Subcutaneous abdominal adipose tissue (tissue), 5 donors: Measurements from ENCODE around the gene DPEP1.
"Not testable (repeated sequence)": the region's sequence is repeated elsewhere in the genome, so short reads cannot be mapped to it uniquely, and the experiment has no call there.

Experiments used
- H3K27ac ChIP-seq: one replicate; pipeline ENCODE4 v1.7.0; 2013; ENCODE audit warnings: low read depth, mild to moderate bottlenecking, inconsistent platforms, low read length, moderate library complexity
- H3K27me3 ChIP-seq, 5 donors: one replicate each; pipeline ENCODE4 v1.7.0; 2013; ENCODE audit warnings: low read length in 5 of 5, inconsistent platforms in 1 of 5; ENCODE audit not compliant: control insufficient read depth in 5 of 5, insufficient read depth in 4 of 5
- H3K36me3 ChIP-seq, 5 donors: one replicate each; pipeline ENCODE4 v1.7.0; 2013; ENCODE audit warnings: low read length in 5 of 5; ENCODE audit not compliant: control insufficient read depth in 5 of 5, insufficient read depth in 5 of 5
- H3K4me1 ChIP-seq, 5 donors: one replicate each; pipeline ENCODE4 v1.7.0; 2013; ENCODE audit warnings: low read length in 5 of 5, mild to moderate bottlenecking in 3 of 5, moderate library complexity in 1 of 5; ENCODE audit not compliant: control insufficient read depth in 5 of 5, insufficient read depth in 5 of 5
- H3K4me3 ChIP-seq, 5 donors: one replicate each; pipeline ENCODE4 v1.7.0; 2013; ENCODE audit warnings: low read length in 5 of 5, low read depth in 1 of 5
- H3K9ac ChIP-seq, 5 donors: one replicate each; pipeline ENCODE4 v1.7.0; 2013; ENCODE audit warnings: low read length in 5 of 5, mild to moderate bottlenecking in 4 of 5, moderate library complexity in 3 of 5
- H3K9me3 ChIP-seq, 5 donors: one replicate each; pipeline ENCODE4 v1.7.0; 2013; ENCODE audit warnings: low read length in 5 of 5; ENCODE audit not compliant: control insufficient read depth in 5 of 5
- donor health status: healthy.
- donor health status: healthy.
- donor health status: healthy.
- donor health status: healthy.
- donor health status: healthy.

DPEP1 gene

GRCh38 chr16:89613231-89613953 is at the start of gene DPEP1:
TSS of gene DPEP1 (plus strand) at chr16:89613642. CDS start at chr16:89630411, 16,769 bp downstream.
- Histone ChIP-seq H3K9me3 (no peaks in the 10 kb centered on the region), H3K27me3 (peaks cover 8 to 23% (median 13%) of the 10 kb centered on the region in 5 donors), H3K4me1 (peaks cover 0 to 16% (median 0%) of the 10 kb centered on the region in 5 donors), H3K27ac (no peak within 1 kb of the TSS), H3K36me3 (no peaks in the 10 kb centered on the region), H3K9ac (no peak within 1 kb of the TSS), H3K4me3 (no peak within 1 kb of the TSS)

GRCh38 chr16:89564476-89565255 is 48.8 kb upstream of the DPEP1 start:
- Histone ChIP-seq H3K4me3 (peak overlapping the region in 1 of 5 donors; percentile 45), H3K36me3 (peaks cover 0 to 38% (median 34%) of the 10 kb centered on the region in 5 donors), H3K27me3 (peaks cover 0 to 7% (median 5%) of the 10 kb centered on the region in 5 donors), H3K9me3 (no peaks in the 10 kb centered on the region), H3K9ac (peak overlapping the region in 2 of 5 donors; percentile 53 to 69), H3K27ac (no peak overlapping the region), H3K4me1 (peaks cover 10 to 57% (median 40%) of the 10 kb centered on the region in 5 donors)

- H3K4me1 ChIP-seq, result peaks cover 10 to 52% (median 38%) of the 10 kb centered on the region in 5 donors
- H3K27ac ChIP-seq, result no peak overlapping the region
- H3K27me3 ChIP-seq, result peaks cover 4 to 12% (median 10%) of the 10 kb centered on the region in 5 donors
- H3K9me3 ChIP-seq, result no peaks in the 10 kb centered on the region
- H3K4me3 ChIP-seq, result peak overlapping the region in 2 of 5 donors; percentile 34 to 45
- H3K9ac ChIP-seq, result peak overlapping the region in 2 of 5 donors; percentile 53 to 69
- H3K36me3 ChIP-seq, result peaks cover 0 to 38% (median 34%) of the 10 kb centered on the region in 5 donors
These were observed 48.3 kb upstream of the DPEP1 start for GRCh38 chr16:89565256-89565505.

- peaks cover 10 to 52% (median 38%) of the 10 kb centered on the region in 5 donors for H3K4me1 ChIP-seq
- H3K27me3 ChIP-seq, result peaks cover 9 to 16% (median 15%) of the 10 kb centered on the region in 5 donors
- H3K9me3 ChIP-seq, result no peaks in the 10 kb centered on the region
- no peak overlapping the region for H3K27ac ChIP-seq
- peak overlapping the region in 2 of 5 donors; percentile 53 to 69 for H3K9ac ChIP-seq
- H3K36me3 ChIP-seq, result peaks cover 0 to 38% (median 34%) of the 10 kb centered on the region in 5 donors
- H3K4me3 ChIP-seq, result peak overlapping the region; percentile 1 to 45 (median 29)
These were observed 47.7 kb upstream of the DPEP1 start for GRCh38 chr16:89565506-89566372.

GRCh38 chr16:89567656-89568594 is 45.5 kb upstream of the DPEP1 start:
- no peak overlapping the region for H3K27ac ChIP-seq
- H3K27me3 ChIP-seq, result peaks cover 17 to 30% (median 21%) of the 10 kb centered on the region in 5 donors
- H3K36me3 ChIP-seq, result peaks cover 0 to 21% (median 20%) of the 10 kb centered on the region in 5 donors
- no peak overlapping the region for H3K4me3 ChIP-seq
- H3K9me3 ChIP-seq, result no peaks in the 10 kb centered on the region
- H3K9ac ChIP-seq, result no peak overlapping the region
- peaks cover 4 to 33% (median 22%) of the 10 kb centered on the region in 5 donors for H3K4me1 ChIP-seq

- H3K27me3 ChIP-seq, result peaks cover 25 to 44% (median 32%) of the 10 kb centered on the region in 5 donors
- H3K9ac ChIP-seq, result no peak overlapping the region
- peaks cover 0 to 3% (median 2%) of the 10 kb centered on the region in 5 donors for H3K36me3 ChIP-seq
- H3K4me1 ChIP-seq, result peaks cover 4 to 27% (median 23%) of the 10 kb centered on the region in 5 donors
- H3K9me3 ChIP-seq, result no peaks in the 10 kb centered on the region
- H3K4me3 ChIP-seq, result no peak overlapping the region
- no peak overlapping the region for H3K27ac ChIP-seq
These were observed 43.7 kb upstream of the DPEP1 start for GRCh38 chr16:89569506-89570341.

GRCh38 chr16:89570342-89570923 is 43.0 kb upstream of the DPEP1 start:
- Histone ChIP-seq H3K9me3 (no peaks in the 10 kb centered on the region), H3K4me1 (peaks cover 4 to 27% (median 23%) of the 10 kb centered on the region in 5 donors), H3K27me3 (peaks cover 25 to 48% (median 35%) of the 10 kb centered on the region in 5 donors), H3K9ac (no peak overlapping the region), H3K27ac (no peak overlapping the region), H3K36me3 (no peaks in the 10 kb centered on the region), H3K4me3 (no peak overlapping the region)

- Histone ChIP-seq H3K4me1 (peaks cover 0 to 24% (median 19%) of the 10 kb centered on the region in 5 donors), H3K27me3 (peaks cover 29 to 52% (median 37%) of the 10 kb centered on the region in 5 donors)
- not testable (repeated sequence) for H3K4me3 ChIP-seq, H3K27ac ChIP-seq, H3K36me3 ChIP-seq, H3K9ac ChIP-seq, H3K9me3 ChIP-seq
These were observed 42.4 kb upstream of the DPEP1 start for GRCh38 chr16:89570983-89571598.
